Measurements from ENCODE around the gene MUTYH. TPM values are rescaled to one million over a fixed set of nuclear protein-coding genes. Genes with fewer than 3 reads are reported as not detected.
"Not testable (repeated sequence)": the region's sequence is repeated elsewhere in the genome, so short reads cannot be mapped to it uniquely, and the experiment has no call there.

MUTYH gene
- total RNA-seq, 8 experiments from 2014 or later = 16.5 to 35.8 (median 25.9) TPM

DNA sequence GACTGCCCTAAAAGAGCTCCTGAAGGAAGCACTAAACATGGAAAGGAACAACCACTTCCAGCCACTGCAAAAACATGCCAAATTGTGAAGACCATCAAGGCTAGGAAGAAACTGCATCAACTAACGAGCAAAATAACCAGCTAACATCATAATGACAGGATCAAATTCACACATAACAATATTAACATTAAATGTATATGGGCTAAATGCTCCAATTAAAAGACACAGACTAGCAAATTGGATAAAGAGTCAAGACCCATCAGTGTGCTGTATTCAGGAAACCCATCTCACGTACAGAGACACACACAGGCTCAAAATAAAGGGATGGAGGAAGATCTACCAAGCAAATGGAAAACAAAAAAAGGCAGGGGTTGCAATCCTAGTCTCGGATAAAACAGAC lies 53.7 kb downstream of the MUTYH start:
- H3K27ac ChIP-seq; H3K4me1 ChIP-seq (replicated peaks in 1 of 2); ATAC-seq (replicated peaks in 6 of 8); H3K4me3 ChIP-seq: not testable (repeated sequence)
- in situ Hi-C loops (cut with MboI; ENCODE audit: low pct_unique_long_range_greater_than_20kb in 2 of 9, low sequenced_read_pairs in 9 of 9, unreplicated experiment in 9 of 9) = loop anchor here in 1 of 9 experiments (25.0 kb wide), 1 partner anchor 274 kb away; the partner anchor contains the start of genes HECTD3 and UROD
- no CpG with 5 or more reads among the region's 3 CpGs for WGBS, 10 experiments

DNA sequence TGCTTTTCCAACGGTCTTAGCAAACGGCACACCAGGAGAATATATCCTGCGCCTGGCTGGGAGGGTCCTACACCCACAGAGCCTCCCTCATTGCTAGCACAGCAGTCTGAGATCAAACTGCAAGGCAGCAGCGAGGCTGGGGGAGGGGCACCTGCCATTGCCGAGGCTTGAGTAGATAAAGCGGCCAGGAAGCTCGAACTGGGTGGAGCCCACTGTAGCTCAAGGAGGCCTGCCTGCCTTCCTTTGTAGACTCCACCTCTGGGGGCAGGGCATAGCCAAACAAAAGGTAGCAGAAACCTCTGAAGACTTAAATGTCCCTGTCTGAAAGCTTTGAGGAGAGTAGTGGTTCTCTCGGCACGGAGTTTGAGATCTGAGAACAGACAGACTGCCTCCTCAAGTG lies 55.4 kb downstream of the MUTYH start:
- H3K4me3 ChIP-seq; H3K27ac ChIP-seq; ATAC-seq (replicated peaks in 6 of 8); H3K4me1 ChIP-seq (replicated peaks in 1 of 2): not testable (repeated sequence)
- WGBS, 10 experiments = 76 to 93% (median 83%) methylated on average over 2 to 8 of the region's 9 CpGs; no CpG with 5 or more reads in 7 of the 10 experiments
- in situ Hi-C loops (cut with MboI; ENCODE audit: low pct_unique_long_range_greater_than_20kb in 2 of 9, low sequenced_read_pairs in 9 of 9, unreplicated experiment in 9 of 9) = loop anchor here in 1 of 9 experiments (25.0 kb wide), 1 partner anchor 273 kb away; the partner anchor contains the start of genes HECTD3 and UROD

DNA sequence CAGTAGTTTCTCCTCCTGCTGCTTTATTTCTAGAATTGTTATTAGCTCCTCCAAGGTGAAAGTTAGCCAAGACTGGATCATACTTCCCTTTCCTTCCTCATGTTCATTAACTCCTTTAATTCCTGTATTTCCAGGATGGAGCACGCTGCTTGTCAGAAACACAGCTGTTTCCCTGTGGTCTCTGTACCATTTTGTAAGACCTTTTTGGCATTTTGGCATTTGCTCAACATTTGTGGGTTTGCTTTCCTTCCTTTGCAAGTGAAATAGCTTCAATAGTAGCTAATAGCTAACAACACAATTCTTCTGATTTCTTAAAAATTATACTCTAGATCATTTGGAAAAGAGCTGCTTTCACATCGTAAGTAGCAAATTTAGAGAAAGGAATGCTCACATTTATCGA lies 57.9 kb downstream of the MUTYH start:
- in situ Hi-C loops (cut with MboI; ENCODE audit: low pct_unique_long_range_greater_than_20kb in 2 of 9, low sequenced_read_pairs in 9 of 9, unreplicated experiment in 9 of 9) = loop anchor here in 1 of 9 experiments (25.0 kb wide), 1 partner anchor 270 kb away; the partner anchor contains the start of genes HECTD3 and UROD
- Histone ChIP-seq H3K4me1 (replicated peaks in 1 of 2) (no peaks in the 10 kb centered on the region), H3K4me3 (no peak overlapping the region), H3K27ac (no peak overlapping the region)
- WGBS, 10 experiments = 5 to 95% (median 66%) methylated on average over 1 to 3 of the region's 3 CpGs
- no peak for ATAC-seq (replicated peaks in 6 of 8)

Other genes starting within 250 kb of the MUTYH start
- 10 to 100 TPM in 4 of 8 experiments, 1 to 10 TPM in 1, under 1 TPM in 3; 0.35 to 30.9 (median 15.2) TPM for gene ZSWIM5, start 133.8 kb downstream of the MUTYH start, total RNA-seq
- 10 to 100 TPM in 4 of 8 experiments, 1 to 10 TPM in 3, under 1 TPM in 1; 0.64 to 35.9 (median 9.5) TPM for gene HPDL, start 13.5 kb downstream of the MUTYH start, total RNA-seq
- gene TOE1, start 270 bp downstream of the MUTYH start, total RNA-seq = 10 to 100 TPM in 7 of 8 experiments, 1 to 10 TPM in 1; 8.1 to 22.4 (median 12.2) TPM
- gene TESK2, start 150.7 kb upstream of the MUTYH start, total RNA-seq = 10 to 100 TPM in 1 of 8 experiments, 1 to 10 TPM in 7; 1.1 to 17.3 (median 2.0) TPM
- gene CCDC163, start 159.6 kb upstream of the MUTYH start, total RNA-seq = 1 to 10 TPM in 7 of 8 experiments, under 1 TPM in 1; 0.76 to 5.5 (median 2.6) TPM
- 10 to 100 TPM in 2 of 8 experiments, 1 to 10 TPM in 6; 3.7 to 12.7 (median 5.3) TPM for gene MMACHC, start 159.9 kb upstream of the MUTYH start, total RNA-seq
- 1,000 to 10,000 TPM in 1 of 8 experiments, 100 to 1,000 TPM in 7; 245 to 1,200 (median 476) TPM for gene PRDX1, start 181.4 kb upstream of the MUTYH start, total RNA-seq
- 100 to 1,000 TPM in 7 of 8 experiments, 10 to 100 TPM in 1; 88.1 to 272 (median 151) TPM for gene AKR1A1, start 210.4 kb upstream of the MUTYH start, total RNA-seq
- 100 to 1,000 TPM in 5 of 8 experiments, 10 to 100 TPM in 3; 34.6 to 392 (median 116) TPM for gene NASP, start 243.6 kb upstream of the MUTYH start, total RNA-seq